ENCODE data around the gene DUT. TPM values are rescaled to one million over a fixed set of nuclear protein-coding genes. Genes with fewer than 3 reads are reported as not detected.

Gene DUT
- total RNA-seq, 1 donor from 2014 or later: 79.0 TPM

GRCh38 chr15:48389691-48390143, 58.5 kb downstream of the DUT start:
- ATAC-seq (ENCODE audit: poor library complexity) (peak; percentile 30), DNase-seq (no peak)
- intact Hi-C loops (cut with DNase I): no loop called here

DNA sequence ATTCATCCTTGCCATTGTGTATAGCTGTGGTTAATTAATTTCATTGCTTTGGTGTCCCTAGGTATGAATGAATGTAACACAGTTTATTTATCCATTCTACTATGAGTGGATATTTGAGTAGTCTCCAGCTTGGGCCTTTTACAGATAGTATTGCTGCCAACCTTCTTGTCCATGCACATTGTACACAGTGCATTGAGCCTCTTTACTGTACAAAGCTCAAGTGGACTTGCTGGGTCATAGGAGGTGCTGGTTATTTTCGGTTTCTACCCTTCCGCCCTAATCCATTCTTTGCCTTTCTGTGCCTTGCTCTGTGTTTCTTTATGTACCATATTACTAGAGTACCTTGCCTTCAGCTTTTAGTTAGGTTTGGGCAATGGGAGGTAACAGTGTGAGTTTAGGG, 60.7 kb downstream of the DUT start:
- ATAC-seq (ENCODE audit: poor library complexity) (no peak), DNase-seq (no peak)
- intact Hi-C loops (cut with DNase I): no loop called here

DNA sequence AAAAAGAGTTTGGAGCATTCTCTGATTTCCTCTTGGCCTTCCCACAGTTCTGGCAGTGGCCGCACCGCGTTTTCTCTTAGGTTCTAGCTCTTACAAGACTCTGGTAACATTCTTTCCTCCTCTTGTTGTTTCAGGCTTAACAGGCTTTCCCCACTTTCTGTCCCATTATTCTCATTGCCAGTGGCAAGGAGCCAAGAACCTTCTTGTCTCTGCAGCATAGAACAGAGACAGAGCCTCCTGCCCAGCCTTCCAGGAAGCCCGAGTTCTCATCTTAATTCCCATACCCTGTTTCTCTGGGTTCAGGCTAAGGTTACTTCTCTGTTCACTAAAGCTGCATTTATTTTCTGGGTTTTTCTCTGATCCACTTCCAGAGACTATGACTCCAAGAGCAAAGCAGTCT, 61.1 kb downstream of the DUT start:
- ATAC-seq (ENCODE audit: poor library complexity) (peak; percentile 51), DNase-seq (peak; percentile 68)
- intact Hi-C loops (cut with DNase I): no loop called here

Other genes starting within 250 kb of the DUT start
- gene SLC24A5, start 210.4 kb upstream of the DUT start, total RNA-seq: not detected
- 7.1 TPM for gene MYEF2, start 153.1 kb upstream of the DUT start, total RNA-seq
- gene CTXN2, start 139.8 kb upstream of the DUT start, total RNA-seq: not detected
- not detected for gene SLC12A1, start 125.1 kb upstream of the DUT start, total RNA-seq